Putamen (tissue), 1 donor: Measurements from ENCODE around the gene CASTOR1.
A peak's percentile ranks its signal among the peaks of the same experiment; 100 is the strongest.

ENCODE experiments used
- DNase-seq: peaks from one replicate; pipeline ENCODE4 v3.0.0-alpha.2; 2016; ENCODE audit warnings: low spot score

Gene CASTOR1

GRCh38 chr22:30297991-30298701, 8.8 kb upstream of the CASTOR1 start:
- no peak for DNase-seq

GRCh38 chr22:30297276-30297990, 8.1 kb upstream of the CASTOR1 start:
- DNase-seq: no peak

GRCh38 chr22:30296833-30297232, 7.5 kb upstream of the CASTOR1 start:
- DNase-seq: no peak

- no peak for DNase-seq
Observed at GRCh38 chr22:30296324-30296723, 7.0 kb upstream of the CASTOR1 start.

GRCh38 chr22:30295576-30295975, 6.3 kb upstream of the CASTOR1 start:
- DNase-seq: no peak

- DNase-seq: no peak
Observed at GRCh38 chr22:30294830-30295229, 5.5 kb upstream of the CASTOR1 start.

- DNase-seq: no peak
Observed at GRCh38 chr22:30294066-30294465, 4.8 kb upstream of the CASTOR1 start.

GRCh38 chr22:30293026-30293425, 3.7 kb upstream of the CASTOR1 start:
- no peak for DNase-seq

- DNase-seq: no peak
Observed at GRCh38 chr22:30292069-30292970, 3.0 kb upstream of the CASTOR1 start.

GRCh38 chr22:30291058-30291892, 2.0 kb upstream of the CASTOR1 start:
- DNase-seq: peak; percentile 80

GRCh38 chr22:30290342-30291057, 1.2 kb upstream of the CASTOR1 start:
- DNase-seq: no peak

- DNase-seq: no peak
Observed at GRCh38 chr22:30289980-30290313, 642 bp upstream of the CASTOR1 start.

- DNase-seq: no peak
Observed at GRCh38 chr22:30288419-30289140, 725 bp downstream of the CASTOR1 start.

- peak; percentile 76 for DNase-seq
Observed at GRCh38 chr22:30287648-30288418, 1.5 kb downstream of the CASTOR1 start.

GRCh38 chr22:30286813-30287647, 2.3 kb downstream of the CASTOR1 start:
- DNase-seq: no peak

- no peak for DNase-seq
Observed at GRCh38 chr22:30286331-30286730, 3.0 kb downstream of the CASTOR1 start.

GRCh38 chr22:30285846-30286200, 3.5 kb downstream of the CASTOR1 start:
- no peak for DNase-seq

GRCh38 chr22:30285176-30285845, 4.0 kb downstream of the CASTOR1 start:
- no peak for DNase-seq
